Mammary epithelial cell (primary cell): Measurements from ENCODE around the gene USHBP1.

Experiments
- CTCF ChIP-seq, 2 donors: IDR thresholded peaks in 1 of 2; conservative IDR thresholded peaks in 1 of 2; 2 replicates each; pipeline ENCODE4 v1.5.1; 2011 to 2012; ENCODE audit warnings: inconsistent platforms in 2 of 2, low read length in 2 of 2, mild to moderate bottlenecking in 2 of 2, control low read depth in 1 of 2, low read depth in 1 of 2; ENCODE audit not compliant: insufficient read depth in 1 of 2; ENCODE audit errors: extremely low read depth in 1 of 2
- EZH2 ChIP-seq: IDR thresholded peaks from 2 replicates; pipeline ENCODE4 v1.6.1; 2012; ENCODE audit warnings: low read length, inconsistent platforms, borderline replicate concordance

GRCh38 chr19:17205237-17206140 lies 59.1 kb downstream of the USHBP1 start:
- TF ChIP-seq CTCF (conservative IDR thresholded peaks at IDR 0.05 in 1 of 2, IDR thresholded peaks at IDR 0.05 in 1 of 2; ENCODE audit: extremely low read depth in 1 of 2, insufficient read depth in 1 of 2, low read depth in 1 of 2, low read length in 2 of 2): peak; percentile 60 to 73
- TF ChIP-seq EZH2: no peak
